HT1080 (cell line): ENCODE results near the gene GCKR. TPM values are rescaled to one million over a fixed set of nuclear protein-coding genes. Genes with fewer than 3 reads are reported as not detected.
"Not testable (repeated sequence)": the region's sequence is repeated elsewhere in the genome, so short reads cannot be mapped to it uniquely, and the experiment has no call there.

ENCODE experiments used
- DNase-seq: peaks from one replicate; pipeline ENCODE4 v3.0.0-alpha.2; 2015; ENCODE audit warnings: low read depth
- total RNA-seq: library from RNA; depleted of rRNA; stranded (reverse); fragments of >200 nt; shearing (Covaris generic); gene quantifications from 2 replicates; pipeline ENCODE4 v1.2.3, GENCODE V29; 2014

The GCKR gene
- total RNA-seq, 1 experiment from 2014 or later = not detected

GRCh38 chr2:27506587-27506986 is 9.9 kb downstream of the GCKR start:
- no peak for DNase-seq

DNA sequence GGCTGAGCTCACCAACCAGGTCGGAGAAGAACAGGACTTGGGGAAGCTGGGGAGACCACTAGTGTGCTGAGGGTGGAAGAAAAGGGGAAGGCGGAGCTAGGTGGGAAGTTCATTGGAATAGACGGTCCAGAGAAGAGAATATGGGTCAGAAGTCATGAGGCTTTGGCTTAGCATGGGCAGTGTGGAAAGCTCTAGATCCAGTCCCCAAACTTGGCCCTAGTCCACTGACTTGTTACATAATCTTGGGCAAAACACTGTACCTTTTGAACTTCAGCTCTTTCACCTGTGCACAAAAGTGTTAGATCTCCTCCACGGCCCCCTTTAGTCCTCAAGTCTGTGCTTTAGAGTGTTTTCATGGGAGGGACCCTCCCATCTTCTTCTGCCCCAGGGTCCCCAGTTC is 10.7 kb downstream of the GCKR start:
- DNase-seq = no peak

DNA sequence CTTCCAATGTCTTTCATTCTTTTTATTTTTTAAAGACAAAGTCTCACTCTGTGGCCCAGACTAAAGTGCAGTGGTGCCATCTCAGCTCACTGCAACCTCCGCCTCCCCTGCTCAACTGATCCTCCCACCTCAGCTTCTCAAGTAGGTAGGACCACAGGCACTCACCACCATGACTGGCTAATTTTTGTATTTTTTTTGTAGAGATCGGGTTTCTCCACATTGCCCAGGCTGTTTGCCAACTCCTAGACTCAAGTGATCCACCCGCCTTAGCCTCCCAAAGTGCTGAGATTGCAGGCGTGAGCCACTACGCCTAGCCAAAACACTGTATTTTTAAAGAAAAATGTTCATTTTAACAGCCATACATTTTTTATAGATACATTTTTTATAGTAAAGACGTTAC is 12.7 kb downstream of the GCKR start:
- peak; percentile 52 for DNase-seq

GRCh38 chr2:27518113-27518781 is 21.6 kb downstream of the GCKR start:
- DNase-seq = no peak

DNA sequence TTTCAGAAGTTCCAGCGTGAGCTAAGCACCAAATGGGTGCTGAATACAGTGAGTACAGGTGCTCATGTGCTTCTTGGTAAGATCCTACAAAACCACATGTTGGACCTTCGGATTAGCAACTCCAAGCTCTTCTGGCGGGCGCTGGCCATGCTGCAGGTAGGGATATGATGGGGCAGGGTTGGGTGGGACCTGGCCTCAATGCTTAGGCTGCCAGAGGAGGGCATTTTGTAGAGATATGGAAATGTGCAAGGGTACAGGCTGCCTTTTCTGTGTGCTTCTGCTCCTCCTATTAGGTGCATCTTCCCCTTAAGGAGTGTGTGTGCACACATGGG is 22.1 kb downstream of the GCKR start:
- DNase-seq = no peak

- DNase-seq = no peak
Measured at GRCh38 chr2:27520316-27520715, 23.7 kb downstream of the GCKR start.

DNA sequence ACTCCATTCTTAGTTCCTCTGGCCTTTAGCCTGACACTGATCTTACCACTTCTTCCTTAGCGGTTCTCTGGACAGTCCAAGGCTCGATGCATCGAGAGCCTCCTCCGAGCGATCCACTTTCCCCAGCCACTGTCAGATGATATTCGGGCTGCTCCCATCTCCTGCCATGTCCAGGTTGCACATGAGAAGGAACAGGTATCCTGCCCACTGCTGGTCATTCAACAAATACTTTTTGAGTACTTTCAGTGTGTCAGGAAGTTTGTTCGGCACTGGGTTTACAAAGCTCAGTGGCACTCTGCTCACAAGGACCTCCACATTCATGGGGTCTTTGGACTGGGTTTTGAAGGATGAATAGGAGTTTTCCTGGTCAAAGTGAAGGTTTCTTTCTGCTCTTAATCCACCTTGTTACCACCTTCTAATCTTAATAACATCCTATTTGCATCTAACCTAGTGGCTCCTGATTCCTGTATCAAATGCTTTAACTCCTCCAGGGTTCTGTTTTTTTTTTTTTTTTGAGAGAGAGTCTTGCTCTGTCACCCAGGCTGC is 25.8 kb downstream of the GCKR start:
- no peak for DNase-seq

DNA sequence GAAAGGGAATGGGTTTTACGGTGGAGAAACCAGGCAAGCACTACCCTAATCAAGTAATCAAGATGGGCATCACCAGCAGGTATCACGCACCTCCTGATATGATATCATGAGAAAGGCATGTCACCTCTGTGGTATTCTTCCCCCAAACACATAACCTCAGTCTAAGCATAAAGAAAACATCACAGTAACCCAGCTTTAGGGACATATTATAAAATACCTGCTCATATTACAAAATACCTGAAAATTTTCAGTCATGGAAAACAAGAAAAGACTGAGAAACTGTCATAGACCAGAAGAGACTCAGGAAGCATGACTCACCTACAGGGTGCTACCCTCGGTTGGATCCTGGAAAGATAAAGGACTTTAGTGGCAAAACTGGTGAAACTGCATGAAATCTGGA is 30.5 kb downstream of the GCKR start:
- DNase-seq = peak; percentile 19

DNA sequence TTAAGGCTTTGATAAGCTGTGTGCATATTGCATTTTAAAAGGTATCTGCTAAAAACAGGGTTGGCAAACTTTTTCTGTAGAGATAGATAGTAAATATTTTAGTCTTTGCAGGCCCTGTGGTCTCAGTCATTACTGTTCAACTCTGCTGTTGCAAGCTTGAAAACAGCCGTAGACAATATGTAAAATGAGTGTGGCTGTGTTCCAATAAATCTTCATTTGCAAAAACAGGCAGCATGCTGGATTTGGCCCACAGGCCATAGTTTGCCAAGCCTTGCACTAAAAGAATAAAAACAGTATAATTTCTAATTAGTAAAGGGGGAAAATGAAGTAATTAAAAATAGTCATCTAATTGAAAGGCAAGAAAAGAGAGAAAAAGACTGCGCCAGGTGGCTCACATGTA is 35.3 kb downstream of the GCKR start:
- no peak for DNase-seq

GRCh38 chr2:27537287-27537686 is 40.6 kb downstream of the GCKR start:
- no peak for DNase-seq

DNA sequence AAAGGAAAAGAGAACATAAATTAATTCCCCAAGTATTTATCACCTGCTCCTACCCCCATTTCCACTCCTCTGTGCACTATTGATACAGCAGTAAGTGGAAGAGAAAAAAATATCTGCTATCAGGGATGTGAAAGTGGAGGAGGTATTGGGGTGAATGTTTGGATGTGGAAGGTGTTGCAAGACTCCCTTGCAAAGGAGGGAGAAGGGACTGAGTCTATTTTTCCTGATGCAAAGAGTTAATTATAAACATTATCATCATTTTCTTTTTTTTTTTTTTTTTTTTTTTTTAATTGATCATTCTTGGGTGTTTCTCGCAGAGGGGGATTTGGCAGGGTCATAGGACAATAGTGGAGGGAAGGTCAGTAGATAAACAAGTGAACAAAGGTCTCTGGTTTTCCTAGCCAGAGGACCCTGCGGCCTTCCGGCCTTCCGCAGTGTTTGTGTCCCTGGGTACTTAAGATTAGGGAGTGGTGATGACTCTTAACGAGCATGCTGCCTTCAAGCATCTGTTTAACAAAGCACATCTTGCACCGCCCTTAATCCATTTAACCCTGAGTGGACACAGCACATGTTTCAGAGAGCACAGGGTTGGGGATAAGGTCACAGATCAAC is 42.3 kb downstream of the GCKR start:
- not testable (repeated sequence) for DNase-seq

DNA sequence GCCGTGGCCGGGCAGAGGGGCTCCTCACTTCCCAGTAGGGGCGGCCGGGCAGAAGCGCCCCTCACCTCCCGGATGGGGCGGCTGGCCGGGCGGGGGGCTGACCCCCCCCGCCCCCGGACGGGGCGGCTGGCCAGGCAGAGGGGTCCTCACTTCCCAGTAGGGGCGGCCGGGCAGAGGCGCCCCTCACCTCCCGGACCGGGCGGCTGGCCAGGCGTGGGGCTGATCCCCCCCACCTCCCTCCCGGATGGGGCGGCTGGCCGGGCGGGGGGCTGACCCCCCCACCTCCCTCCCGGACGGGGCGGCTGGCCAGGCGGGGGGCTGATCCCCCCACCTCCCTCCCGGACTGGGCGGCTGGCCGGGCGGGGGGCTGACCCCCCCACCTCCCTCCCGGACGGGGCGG is 43.0 kb downstream of the GCKR start:
- not testable (repeated sequence) for DNase-seq

- DNase-seq = no peak
Measured at GRCh38 chr2:27544143-27544821, 47.6 kb downstream of the GCKR start.

- DNase-seq = peak; percentile 40
Measured at GRCh38 chr2:27545348-27546141, 48.9 kb downstream of the GCKR start.

GRCh38 chr2:27549303-27549702 is 52.7 kb downstream of the GCKR start:
- DNase-seq = no peak

DNA sequence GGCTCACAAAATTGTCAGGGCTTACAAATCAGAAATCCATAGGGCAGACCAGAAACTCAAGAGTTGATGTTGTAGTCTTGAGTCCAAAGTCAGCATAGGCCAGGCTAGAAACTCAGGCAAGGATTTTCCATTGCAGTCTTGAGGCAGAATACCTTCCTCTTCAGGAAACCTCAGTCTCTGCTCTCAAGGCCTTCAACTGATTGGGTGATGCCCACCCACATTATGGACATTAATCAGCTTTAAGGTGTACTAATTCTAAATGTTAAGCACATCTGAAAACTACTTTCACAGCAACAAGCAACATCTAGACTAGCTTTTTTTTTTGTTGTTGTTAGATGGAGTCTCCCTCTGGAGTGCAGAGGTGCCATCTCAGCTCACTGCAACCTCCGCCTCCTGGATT is 54.9 kb downstream of the GCKR start:
- no peak for DNase-seq

DNA sequence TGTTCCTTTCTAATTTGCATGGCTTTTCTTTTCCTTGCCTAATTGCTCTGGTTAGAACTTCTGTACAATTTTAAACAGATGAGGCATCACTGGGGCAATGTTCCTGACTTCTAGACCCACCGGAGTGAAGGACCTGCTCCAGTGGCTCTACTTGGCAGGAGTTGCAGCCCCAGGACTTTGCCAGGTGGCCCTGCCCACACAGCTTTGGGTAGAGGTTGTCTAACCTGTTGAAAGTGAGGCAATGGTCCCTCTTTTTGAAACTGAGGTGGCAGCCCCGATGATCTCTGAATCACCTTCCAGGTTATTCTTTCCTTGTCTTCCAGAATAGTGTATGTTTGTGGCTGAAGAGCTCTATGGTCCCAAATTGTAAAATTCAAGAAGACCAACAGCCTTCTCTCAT is 56.3 kb downstream of the GCKR start:
- DNase-seq = no peak

GRCh38 chr2:27554451-27554850 is 57.8 kb downstream of the GCKR start:
- not testable (repeated sequence) for DNase-seq

DNA sequence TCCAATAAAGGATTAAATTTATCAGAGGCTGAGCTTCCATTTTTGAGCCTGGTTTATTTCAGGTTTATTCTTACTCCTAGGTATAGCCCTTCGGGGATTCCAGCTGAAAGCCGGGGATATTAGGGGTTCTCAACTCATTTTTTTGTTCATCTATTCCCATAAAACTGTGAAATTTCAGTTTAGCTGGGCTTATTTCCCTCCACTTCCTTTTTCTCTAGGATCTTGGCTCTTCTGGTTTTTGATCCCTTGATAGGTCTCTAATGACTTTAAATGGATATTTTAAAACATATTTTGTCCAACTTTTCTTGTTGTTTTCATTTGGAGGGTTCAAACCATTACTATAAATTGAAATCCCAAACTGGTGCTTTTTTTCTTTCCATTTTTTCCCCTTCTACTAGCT is 62.6 kb downstream of the GCKR start:
- no peak for DNase-seq

DNA sequence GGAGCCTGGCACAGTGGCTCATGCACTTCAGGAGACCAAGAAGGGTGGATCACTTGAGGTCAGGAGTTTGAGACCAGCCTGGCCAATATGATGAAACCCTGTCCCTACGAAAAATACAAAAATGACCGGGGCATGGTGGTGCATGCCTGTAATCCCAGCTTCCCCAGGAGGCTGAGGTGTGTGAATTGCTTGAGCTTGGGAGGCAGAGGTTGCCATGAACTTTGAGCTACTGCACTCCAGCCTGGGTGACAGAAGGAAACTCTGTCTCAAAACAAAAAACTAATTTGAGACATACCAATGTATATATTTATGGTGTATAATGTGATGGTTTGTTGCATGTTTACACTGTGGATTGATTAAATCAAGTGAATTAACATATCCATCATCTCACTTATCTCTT is 64.4 kb downstream of the GCKR start:
- no peak for DNase-seq

- peak; percentile 96 for DNase-seq
Measured at GRCh38 chr2:27566628-27567027, 70.0 kb downstream of the GCKR start.

- DNase-seq = no peak
Measured at GRCh38 chr2:27569398-27569797, 72.8 kb downstream of the GCKR start.
